ENCODE results near the gene DLG1. TPM values are rescaled to one million over a fixed set of nuclear protein-coding genes. Genes with fewer than 3 reads are reported as not detected.

Gene DLG1
- total and polyA plus RNA-seq, 2 of the 4 experiments (the other 2 are of a cell fraction), result 21.2 to 57.7 TPM

- no CpG with 5 or more reads among the region's 6 CpGs for WGBS, 2 experiments (ENCODE audit: extremely low coverage in 2 of 2, insufficient read length in 1 of 2)
- Histone ChIP-seq H3K27me3 (ENCODE audit: control insufficient read depth, insufficient read depth, low read length) (peaks cover 1% of the 10 kb centered on the region; the same call in 1 of the 2 replicates), H3K9me1 (ENCODE audit: insufficient read depth, low read length) (peaks cover 4% of the 10 kb centered on the region), H4K20me1 (ENCODE audit: insufficient read depth, low read length) (no peaks in the 10 kb centered on the region), H3K36me3 (ENCODE audit: control insufficient read depth, insufficient read depth, low read length) (no peaks in the 10 kb centered on the region), H4K5ac (ENCODE audit: low read depth, low read length) (no peak overlapping the region), H3K4ac (ENCODE audit: low read depth, low read length) (no peak overlapping the region), H2BK20ac (ENCODE audit: low read depth, low read length) (no peak overlapping the region), H2BK15ac (ENCODE audit: low read depth, low read length) (no peak overlapping the region), H3K56ac (ENCODE audit: extremely low read depth, insufficient read depth, low read length) (no peak overlapping the region), H2BK5ac (ENCODE audit: low read depth, low read length, poor library complexity, severe bottlenecking) (no peak overlapping the region), H3K27ac (ENCODE audit: insufficient read depth, low read length) (no peak overlapping the region), H2AK9ac (replicated peaks; ENCODE audit: low read depth, low read length, poor library complexity) (no peak overlapping the region), H3K4me1 (ENCODE audit: control insufficient read depth, insufficient read depth, low read length) (peaks cover 6% of the 10 kb centered on the region; the same call in 1 of the 2 replicates), H3K4me3 (ENCODE audit: insufficient read depth, low read depth, low read length) (no peak overlapping the region), H3K14ac (replicated peaks; ENCODE audit: low read depth, low read length) (no peak overlapping the region), H4K91ac (ENCODE audit: insufficient read depth, low read depth, low read length) (no peak overlapping the region), H3K4me2 (ENCODE audit: low read depth, low read length) (no peak overlapping the region), H3K79me1 (ENCODE audit: low read depth in 1 of 2, low read length in 2 of 2) (no peaks in the 10 kb centered on the region), H2AFZ (replicated peaks; ENCODE audit: low read length, poor library complexity) (no peak overlapping the region), H3K23ac (ENCODE audit: low read depth, low read length) (no peak overlapping the region), H2AK5ac (ENCODE audit: low read depth, low read length) (no peak overlapping the region), H3K9me3 (ENCODE audit: control insufficient read depth, insufficient read depth, low read length) (no peaks in the 10 kb centered on the region), H2BK120ac (ENCODE audit: low read depth, low read length) (no peak overlapping the region), H4K8ac (ENCODE audit: low read depth in 2 of 2, low read length in 2 of 2) (no peak overlapping the region), H3K9ac (ENCODE audit: low read depth, low read length) (no peak overlapping the region), H3K18ac (ENCODE audit: low read depth, low read length) (no peak overlapping the region)
- POLR2A ChIA-PET (ENCODE audit: unreplicated experiment), result no interaction called here
- DNase-seq, result no peak
- TF ChIP-seq NFE2L2 (IDR thresholded peaks at IDR 0.05; ENCODE audit: low read depth, low read length), result no peak
- no peak for TF ChIP-seq ELK1 (IDR thresholded peaks at IDR 0.05; ENCODE audit: borderline replicate concordance, low read depth, low read length)
- no peak for TF ChIP-seq RAD21 (IDR thresholded peaks at IDR 0.05; ENCODE audit: low read length)
- no peak for TF ChIP-seq FOS (IDR thresholded peaks at IDR 0.05; ENCODE audit: low read depth, low read length)
- no peak for TF ChIP-seq MXI1 (IDR thresholded peaks at IDR 0.05; ENCODE audit: borderline replicate concordance, low read depth, low read length)
- no peak for TF ChIP-seq CHD1 (IDR thresholded peaks at IDR 0.05; ENCODE audit: low read depth, low read length)
- TF ChIP-seq MAFK (IDR thresholded peaks at IDR 0.05; ENCODE audit: low read depth, low read length), result no peak
- no peak for TF ChIP-seq MAZ (IDR thresholded peaks at IDR 0.05; ENCODE audit: borderline replicate concordance, low read depth, low read length)
- no peak for TF ChIP-seq BHLHE40 (IDR thresholded peaks at IDR 0.05; ENCODE audit: low read depth, low read length)
- TF ChIP-seq, protein P1, sequence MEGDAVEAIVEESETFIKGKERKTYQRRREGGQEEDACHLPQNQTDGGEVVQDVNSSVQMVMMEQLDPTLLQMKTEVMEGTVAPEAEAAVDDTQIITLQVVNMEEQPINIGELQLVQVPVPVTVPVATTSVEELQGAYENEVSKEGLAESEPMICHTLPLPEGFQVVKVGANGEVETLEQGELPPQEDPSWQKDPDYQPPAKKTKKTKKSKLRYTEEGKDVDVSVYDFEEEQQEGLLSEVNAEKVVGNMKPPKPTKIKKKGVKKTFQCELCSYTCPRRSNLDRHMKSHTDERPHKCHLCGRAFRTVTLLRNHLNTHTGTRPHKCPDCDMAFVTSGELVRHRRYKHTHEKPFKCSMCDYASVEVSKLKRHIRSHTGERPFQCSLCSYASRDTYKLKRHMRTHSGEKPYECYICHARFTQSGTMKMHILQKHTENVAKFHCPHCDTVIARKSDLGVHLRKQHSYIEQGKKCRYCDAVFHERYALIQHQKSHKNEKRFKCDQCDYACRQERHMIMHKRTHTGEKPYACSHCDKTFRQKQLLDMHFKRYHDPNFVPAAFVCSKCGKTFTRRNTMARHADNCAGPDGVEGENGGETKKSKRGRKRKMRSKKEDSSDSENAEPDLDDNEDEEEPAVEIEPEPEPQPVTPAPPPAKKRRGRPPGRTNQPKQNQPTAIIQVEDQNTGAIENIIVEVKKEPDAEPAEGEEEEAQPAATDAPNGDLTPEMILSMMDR (conservative IDR thresholded peaks at IDR 0.05; ENCODE audit: low read depth, low read length), result no peak
- no peak for TF ChIP-seq POLR2A (IDR thresholded peaks at IDR 0.05; ENCODE audit: low read depth, low read length)
- TF ChIP-seq CEBPB (IDR thresholded peaks at IDR 0.05; ENCODE audit: low read depth, low read length), result no peak
- TF ChIP-seq, protein P2, sequence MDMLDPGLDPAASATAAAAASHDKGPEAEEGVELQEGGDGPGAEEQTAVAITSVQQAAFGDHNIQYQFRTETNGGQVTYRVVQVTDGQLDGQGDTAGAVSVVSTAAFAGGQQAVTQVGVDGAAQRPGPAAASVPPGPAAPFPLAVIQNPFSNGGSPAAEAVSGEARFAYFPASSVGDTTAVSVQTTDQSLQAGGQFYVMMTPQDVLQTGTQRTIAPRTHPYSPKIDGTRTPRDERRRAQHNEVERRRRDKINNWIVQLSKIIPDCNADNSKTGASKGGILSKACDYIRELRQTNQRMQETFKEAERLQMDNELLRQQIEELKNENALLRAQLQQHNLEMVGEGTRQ (IDR thresholded peaks at IDR 0.05; ENCODE audit: low read depth, low read length), result no peak
- TF ChIP-seq RFX5 (IDR thresholded peaks at IDR 0.05; ENCODE audit: low read depth, low read length), result no peak
- no peak for TF ChIP-seq SMC3 (IDR thresholded peaks at IDR 0.05; ENCODE audit: low read depth, low read length)
- no peak for TF ChIP-seq RCOR1 (IDR thresholded peaks at IDR 0.05; ENCODE audit: insufficient replicate concordance, low read length)
- BruUV-seq (replicated peaks), result no TSS peak
- intact Hi-C loops (cut with micrococcal nuclease), result no loop called here
- dilution Hi-C loops (cut with HindIII; ENCODE audit: low sequenced_read_pairs, unreplicated experiment), result no loop called here
- CTCF ChIA-PET, result no interaction called here
- in situ Hi-C loops (cut with MboI; ENCODE audit: low sequenced_read_pairs), result no loop called here
- ATAC-seq (ENCODE audit: low read depth), result no peak
Measured at GRCh38 chr3:197343111-197343510, 44.7 kb upstream of the DLG1 start.

Data from IMR-90 (cell line).